ENCODE measurements around the gene ATXN1.

DNA sequence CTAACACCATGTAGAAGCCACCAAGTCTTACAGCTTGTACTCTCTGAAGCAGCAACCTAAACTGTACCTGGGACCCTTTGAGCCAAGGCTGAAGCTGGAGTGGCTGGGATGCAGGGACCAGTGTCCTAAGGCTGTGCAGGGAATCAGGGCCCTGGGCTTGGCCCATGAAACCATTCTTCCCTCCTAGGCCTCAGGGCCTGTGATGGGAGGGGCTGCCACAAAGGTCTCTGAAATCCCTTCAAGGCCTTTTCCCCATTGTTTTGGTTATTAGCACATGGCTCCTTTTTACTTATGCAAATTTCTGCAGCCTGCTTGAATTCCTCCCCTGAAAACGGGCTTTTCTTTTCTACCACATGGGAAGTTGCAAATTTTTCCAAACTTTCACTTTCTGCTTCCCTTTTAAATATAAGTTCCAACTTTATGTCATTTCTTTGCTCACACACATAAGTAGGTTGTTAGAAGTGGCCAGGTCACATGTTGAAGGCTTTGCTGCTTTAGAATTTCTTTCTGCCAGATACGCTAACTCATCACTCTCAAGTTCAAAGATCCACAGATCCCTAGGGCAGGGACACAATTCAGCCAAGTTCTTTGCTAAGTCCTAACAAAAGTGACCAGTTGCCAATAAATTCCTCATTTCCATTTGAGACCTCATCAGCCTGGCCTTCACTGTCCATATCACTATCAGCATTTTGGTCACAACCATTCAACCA, 28.2 kb upstream of the ATXN1 start:
- TF ChIP-seq, protein P1, sequence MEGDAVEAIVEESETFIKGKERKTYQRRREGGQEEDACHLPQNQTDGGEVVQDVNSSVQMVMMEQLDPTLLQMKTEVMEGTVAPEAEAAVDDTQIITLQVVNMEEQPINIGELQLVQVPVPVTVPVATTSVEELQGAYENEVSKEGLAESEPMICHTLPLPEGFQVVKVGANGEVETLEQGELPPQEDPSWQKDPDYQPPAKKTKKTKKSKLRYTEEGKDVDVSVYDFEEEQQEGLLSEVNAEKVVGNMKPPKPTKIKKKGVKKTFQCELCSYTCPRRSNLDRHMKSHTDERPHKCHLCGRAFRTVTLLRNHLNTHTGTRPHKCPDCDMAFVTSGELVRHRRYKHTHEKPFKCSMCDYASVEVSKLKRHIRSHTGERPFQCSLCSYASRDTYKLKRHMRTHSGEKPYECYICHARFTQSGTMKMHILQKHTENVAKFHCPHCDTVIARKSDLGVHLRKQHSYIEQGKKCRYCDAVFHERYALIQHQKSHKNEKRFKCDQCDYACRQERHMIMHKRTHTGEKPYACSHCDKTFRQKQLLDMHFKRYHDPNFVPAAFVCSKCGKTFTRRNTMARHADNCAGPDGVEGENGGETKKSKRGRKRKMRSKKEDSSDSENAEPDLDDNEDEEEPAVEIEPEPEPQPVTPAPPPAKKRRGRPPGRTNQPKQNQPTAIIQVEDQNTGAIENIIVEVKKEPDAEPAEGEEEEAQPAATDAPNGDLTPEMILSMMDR (IDR thresholded peaks at IDR 0.05): no peak
- no peak for TF ChIP-seq POLR2AphosphoS5 (IDR thresholded peaks at IDR 0.05)

Measured in transverse colon (tissue), 4 donors.